ENCODE measurements around the gene LRRC8B.

Gene LRRC8B

GRCh38 chr1:89576013-89576412, 51.4 kb downstream of the LRRC8B start:
- TF ChIP-seq REST (IDR thresholded peaks at IDR 0.05; ENCODE audit: low read depth) (no peak), YY1 (IDR thresholded peaks at IDR 0.05; ENCODE audit: low read depth) (no peak), TCF12 (IDR thresholded peaks at IDR 0.05; ENCODE audit: low read depth) (no peak), NFIC (IDR thresholded peaks at IDR 0.05) (no peak), FOXM1 (IDR thresholded peaks at IDR 0.05; ENCODE audit: borderline replicate concordance, low read depth) (no peak), MAX (IDR thresholded peaks at IDR 0.05) (no peak), TEAD4 (IDR thresholded peaks at IDR 0.05) (no peak), EP300 (IDR thresholded peaks at IDR 0.05; ENCODE audit: borderline replicate concordance) (no peak), USF1 (IDR thresholded peaks at IDR 0.05) (no peak), TAF1 (IDR thresholded peaks at IDR 0.05; ENCODE audit: low read depth) (no peak), ZBTB7A (IDR thresholded peaks at IDR 0.05; ENCODE audit: low read depth) (no peak), CEBPB (IDR thresholded peaks at IDR 0.05) (no peak)

GRCh38 chr1:89578151-89578550, 53.5 kb downstream of the LRRC8B start:
- TF ChIP-seq FOXM1 (IDR thresholded peaks at IDR 0.05; ENCODE audit: borderline replicate concordance, low read depth) (no peak), TCF12 (IDR thresholded peaks at IDR 0.05; ENCODE audit: low read depth) (no peak), RAD21 (IDR thresholded peaks at IDR 0.05; ENCODE audit: low read depth) (no peak), MAX (IDR thresholded peaks at IDR 0.05) (no peak), TAF1 (IDR thresholded peaks at IDR 0.05; ENCODE audit: low read depth) (no peak), ZBTB7A (IDR thresholded peaks at IDR 0.05; ENCODE audit: low read depth) (no peak), REST (IDR thresholded peaks at IDR 0.05; ENCODE audit: low read depth) (no peak), TEAD4 (IDR thresholded peaks at IDR 0.05) (no peak), EGR1 (IDR thresholded peaks at IDR 0.05) (no peak)

GRCh38 chr1:89578946-89579684, 54.5 kb downstream of the LRRC8B start:
- TF ChIP-seq TAF1 (IDR thresholded peaks at IDR 0.05; ENCODE audit: low read depth) (no peak), RAD21 (IDR thresholded peaks at IDR 0.05; ENCODE audit: low read depth) (no peak)

GRCh38 chr1:89580036-89580435, 55.4 kb downstream of the LRRC8B start:
- TF ChIP-seq EGR1 (IDR thresholded peaks at IDR 0.05) (no peak), TAF1 (IDR thresholded peaks at IDR 0.05; ENCODE audit: low read depth) (no peak), TCF12 (IDR thresholded peaks at IDR 0.05; ENCODE audit: low read depth) (no peak), CEBPB (IDR thresholded peaks at IDR 0.05) (no peak), USF1 (IDR thresholded peaks at IDR 0.05) (no peak), EP300 (IDR thresholded peaks at IDR 0.05; ENCODE audit: borderline replicate concordance) (no peak), MAX (IDR thresholded peaks at IDR 0.05) (no peak), RAD21 (IDR thresholded peaks at IDR 0.05; ENCODE audit: low read depth) (no peak), NFIC (IDR thresholded peaks at IDR 0.05) (no peak), FOXM1 (IDR thresholded peaks at IDR 0.05; ENCODE audit: borderline replicate concordance, low read depth) (no peak), YY1 (IDR thresholded peaks at IDR 0.05; ENCODE audit: low read depth) (no peak)

- TF ChIP-seq FOXM1 (IDR thresholded peaks at IDR 0.05; ENCODE audit: borderline replicate concordance, low read depth) (no peak), TAF1 (IDR thresholded peaks at IDR 0.05; ENCODE audit: low read depth) (no peak), EGR1 (IDR thresholded peaks at IDR 0.05) (no peak), USF1 (IDR thresholded peaks at IDR 0.05) (no peak), ZBTB7A (IDR thresholded peaks at IDR 0.05; ENCODE audit: low read depth) (no peak), TEAD4 (IDR thresholded peaks at IDR 0.05) (no peak), MAX (IDR thresholded peaks at IDR 0.05) (no peak), RAD21 (IDR thresholded peaks at IDR 0.05; ENCODE audit: low read depth) (no peak), CREB1 (IDR thresholded peaks at IDR 0.05; ENCODE audit: low read depth) (no peak), YY1 (IDR thresholded peaks at IDR 0.05; ENCODE audit: low read depth) (no peak), NFIC (IDR thresholded peaks at IDR 0.05) (no peak), EP300 (IDR thresholded peaks at IDR 0.05; ENCODE audit: borderline replicate concordance) (no peak), CEBPB (IDR thresholded peaks at IDR 0.05) (no peak), TCF12 (IDR thresholded peaks at IDR 0.05; ENCODE audit: low read depth) (no peak), REST (IDR thresholded peaks at IDR 0.05; ENCODE audit: low read depth) (no peak)
These were observed 57.2 kb downstream of the LRRC8B start for GRCh38 chr1:89581859-89582258.
